WTC11 (cell line): Measurements from ENCODE around the gene LYST. TPM values are rescaled to one million over a fixed set of nuclear protein-coding genes. Genes with fewer than 3 reads are reported as not detected.

Source experiments
- ATAC-seq: fragments of 200-7000 bp; cut with Tn5 transposase; 2 replicates; pipeline ENCODE4 v1.10.0; 2021; ENCODE audit warnings: mild to moderate bottlenecking, moderate library complexity
- CTCF ChIA-PET: fragments of 300-600 bp; sonication (Branson Sonifier 250); formaldehyde crosslinking; loops from one replicate; lab custom pipeline; 2021; ENCODE audit warnings: antibody characterized with exemption; lab: Charles Lee
- POLR2A ChIA-PET: fragments of 350-600 bp; sonication (Branson Sonifier 250); formaldehyde crosslinking; loops from one replicate; lab custom pipeline; 2021; ENCODE audit warnings: antibody characterized with exemption; lab: Charles Lee
- DNase-seq: peaks from one replicate; pipeline ENCODE4 v3.0.0; 2021; ENCODE audit warnings: low spot score
- H3K27ac Mint-ChIP-seq: 2 replicates; pipeline ENCODE4 v1.8.0; 2021; ENCODE audit warnings: mixed read lengths
- H3K27me3 Mint-ChIP-seq: 2 replicates; pipeline ENCODE4 v1.8.0; 2021; ENCODE audit warnings: low read depth, mild to moderate bottlenecking, moderate library complexity, mixed read lengths
- H3K36me3 Mint-ChIP-seq: 2 replicates; pipeline ENCODE4 v1.8.0; 2021; ENCODE audit warnings: mixed read lengths
- H3K4me1 Mint-ChIP-seq: 2 replicates; pipeline ENCODE4 v1.8.0; 2022; ENCODE audit warnings: mixed read lengths
- H3K4me3 Mint-ChIP-seq: 2 replicates; pipeline ENCODE4 v1.8.0; 2021; ENCODE audit warnings: mild to moderate bottlenecking, moderate library complexity, mixed read lengths
- H3K9me3 Mint-ChIP-seq: 2 replicates; pipeline ENCODE4 v1.8.0; 2021; ENCODE audit warnings: mixed read lengths
- ATF1 ChIP-seq: sonication (generic); formaldehyde crosslinking; IDR thresholded peaks from 2 replicates; pipeline ENCODE4 v1.8.1; 2023; ENCODE audit warnings: mild to moderate bottlenecking, moderate library complexity, missing genetic modification reagents
- CBFB ChIP-seq: sonication (generic); formaldehyde crosslinking; IDR thresholded peaks from 2 replicates; pipeline ENCODE4 v1.8.1; 2022; ENCODE audit warnings: mild to moderate bottlenecking, low read depth, missing genetic modification reagents
- E2F5 ChIP-seq: sonication (generic); formaldehyde crosslinking; IDR thresholded peaks from 2 replicates; pipeline ENCODE4 v1.8.1; 2022; ENCODE audit warnings: mild to moderate bottlenecking, moderate library complexity, missing genetic modification reagents
- ERG ChIP-seq: fragments of 250-450 bp; sonication (Bioruptor Pico); IDR thresholded peaks from 2 replicates; pipeline ENCODE4 v1.8.0; 2021; ENCODE audit warnings: mild to moderate bottlenecking
- GTF2I ChIP-seq: fragments of 250-450 bp; sonication (Bioruptor Pico); conservative IDR thresholded peaks from 2 replicates; pipeline ENCODE4 v1.4.0; 2021; ENCODE audit warnings: mild to moderate bottlenecking
- IRF1 ChIP-seq: sonication (generic); formaldehyde crosslinking; IDR thresholded peaks from 2 replicates; pipeline ENCODE4 v1.8.0; 2023; ENCODE audit warnings: missing genetic modification reagents
- MAX ChIP-seq: sonication (generic); formaldehyde crosslinking; IDR thresholded peaks from 2 replicates; pipeline ENCODE4 v1.8.0; 2022; ENCODE audit warnings: mild to moderate bottlenecking, missing genetic modification reagents
- NFE2L1 ChIP-seq: sonication (generic); formaldehyde crosslinking; IDR thresholded peaks from 2 replicates; pipeline ENCODE4 v1.8.1; 2023; ENCODE audit warnings: missing genetic modification reagents
- NR2C2 ChIP-seq: sonication (generic); formaldehyde crosslinking; IDR thresholded peaks from 2 replicates; pipeline ENCODE4 v1.8.0; 2022; ENCODE audit warnings: mild to moderate bottlenecking, missing genetic modification reagents
- SMAD3 ChIP-seq: sonication (generic); formaldehyde crosslinking; IDR thresholded peaks from 2 replicates; pipeline ENCODE4 v1.8.0; 2022; ENCODE audit warnings: missing genetic modification reagents, mild to moderate bottlenecking, borderline replicate concordance
- SMAD4 ChIP-seq: sonication (generic); formaldehyde crosslinking; IDR thresholded peaks from 2 replicates; pipeline ENCODE4 v1.8.0; 2022; ENCODE audit warnings: mild to moderate bottlenecking, missing genetic modification reagents
- STAT6 ChIP-seq: sonication (generic); formaldehyde crosslinking; conservative IDR thresholded peaks from 2 replicates; pipeline ENCODE4 v1.8.1; 2023; ENCODE audit warnings: mild to moderate bottlenecking, low read depth, missing genetic modification reagents, moderate library complexity
- ZMAT4 ChIP-seq: fragments of 250-450 bp; sonication (Bioruptor Pico); IDR thresholded peaks from 2 replicates; pipeline ENCODE4 v1.9.0; 2021; ENCODE audit warnings: mild to moderate bottlenecking
- ZNF396 ChIP-seq: fragments of 250-450 bp; sonication (Bioruptor Pico); IDR thresholded peaks from 2 replicates; pipeline ENCODE4 v1.8.0; 2021; ENCODE audit warnings: mild to moderate bottlenecking, moderate library complexity, borderline replicate concordance
- ZNF671 ChIP-seq: fragments of 250-450 bp; sonication (Bioruptor Pico); IDR thresholded peaks from 2 replicates; pipeline ENCODE4 v1.8.0; 2021; ENCODE audit warnings: mild to moderate bottlenecking
- total RNA-seq: library from RNA; stranded (reverse); gene quantifications from 3 replicates; pipeline ENCODE4 v1.2.3, GENCODE V29; 2021
- TF ChIP-seq, protein P1 (sequence below): fragments of 250-450 bp; sonication (Bioruptor Pico); IDR thresholded peaks from 2 replicates; pipeline ENCODE4 v1.9.0; 2021; ENCODE audit warnings: moderate library complexity, mild to moderate bottlenecking, inconsistent platforms, borderline replicate concordance

Gene LYST
- total RNA-seq, 1 experiment from 2014 or later = 0.59 TPM

DNA sequence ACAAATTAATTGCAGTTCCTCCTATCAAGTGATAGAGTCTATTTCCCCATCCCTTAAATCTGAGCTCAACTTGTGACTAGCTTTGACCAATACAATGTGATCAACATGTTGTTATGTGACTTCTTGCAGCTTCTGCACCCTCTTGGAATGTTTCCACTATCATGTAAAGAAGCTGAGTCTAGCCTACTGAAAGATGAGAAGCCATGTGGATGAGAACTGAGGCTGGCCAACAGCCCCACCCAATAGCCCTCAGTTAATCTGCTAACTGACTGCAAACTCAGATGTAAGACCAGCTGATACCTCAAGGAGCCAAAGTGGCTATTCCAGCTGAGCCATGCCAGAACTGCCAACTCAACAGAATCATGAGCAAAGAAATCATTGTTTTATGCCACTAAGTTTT is 44.0 kb downstream of the LYST start:
- H3K4me1 Mint-ChIP-seq = 0 out of 2 replicates have a peak, but pooled peaks cover 4% of the 10 kb centered on the region
- H3K36me3 Mint-ChIP-seq = no peaks in the 10 kb centered on the region
- ChIA-PET POLR2A (no interaction called here), CTCF (interaction anchor here (1.1 to 1.2 kb wide), 3 partner anchors 21 to 225 kb away, joined by 3 to 4 read pairs (median 3); no protein-coding TSS in a partner anchor)
- H3K4me3 Mint-ChIP-seq = no peak overlapping the region
- no peaks in the 10 kb centered on the region for H3K9me3 Mint-ChIP-seq
- TF ChIP-seq, protein P1, sequence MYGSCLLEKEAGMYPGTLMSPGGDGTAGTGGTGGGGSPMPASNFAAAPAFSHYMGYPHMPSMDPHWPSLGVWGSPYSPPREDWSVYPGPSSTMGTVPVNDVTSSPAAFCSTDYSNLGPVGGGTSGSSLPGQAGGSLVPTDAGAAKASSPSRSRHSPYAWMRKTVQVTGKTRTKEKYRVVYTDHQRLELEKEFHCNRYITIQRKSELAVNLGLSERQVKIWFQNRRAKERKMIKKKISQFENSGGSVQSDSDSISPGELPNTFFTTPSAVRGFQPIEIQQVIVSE = no peak
- no peak for TF ChIP-seq GTF2I (CRISPR knock-in tag)
- no peaks in the 10 kb centered on the region for H3K27me3 Mint-ChIP-seq
- ATAC-seq = peak; percentile 62
- no peak overlapping the region for H3K27ac Mint-ChIP-seq
- DNase-seq = no peak

GRCh38 chr1:235821361-235821981 is 45.2 kb downstream of the LYST start:
- no peak for TF ChIP-seq MAX (CRISPR knock-in tag)
- no peak for ATAC-seq
- Mint-ChIP-seq H3K36me3 (no peaks in the 10 kb centered on the region), H3K27me3 (no peaks in the 10 kb centered on the region), H3K4me3 (no peak overlapping the region), H3K9me3 (no peaks in the 10 kb centered on the region), H3K27ac (no peak overlapping the region), H3K4me1 (peaks cover 6% of the 10 kb centered on the region; the same call in 1 of the 2 replicates)
- no peak for DNase-seq
- POLR2A ChIA-PET = no interaction called here
- CTCF ChIA-PET = interaction anchor here (1.1 kb wide), 1 partner anchor 150 kb away, joined by 4 read pairs; no protein-coding TSS in a partner anchor

DNA sequence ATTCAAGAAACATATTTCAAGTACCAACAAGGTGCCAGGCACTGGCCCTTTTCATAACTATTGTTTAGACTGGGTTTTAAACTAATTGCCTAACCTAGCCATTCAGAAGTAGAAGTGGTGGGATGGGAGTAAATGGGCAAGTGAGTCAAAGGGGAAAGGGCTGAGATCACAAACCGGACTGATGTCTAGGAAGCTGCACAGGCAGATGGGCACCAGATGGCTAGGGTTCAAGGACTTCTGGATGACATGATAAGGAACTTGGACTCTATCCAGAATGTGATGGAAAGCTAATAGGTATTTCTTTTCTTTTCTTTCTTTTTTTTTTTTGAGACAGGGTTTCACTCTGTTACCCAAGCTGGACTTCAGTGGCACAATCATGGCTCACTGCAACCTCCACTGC is 46.6 kb downstream of the LYST start:
- ATAC-seq = no peak
- H3K27me3 Mint-ChIP-seq = no peaks in the 10 kb centered on the region
- no peak overlapping the region for H3K4me3 Mint-ChIP-seq
- no peaks in the 10 kb centered on the region for H3K36me3 Mint-ChIP-seq
- no peak for DNase-seq
- H3K9me3 Mint-ChIP-seq = no peaks in the 10 kb centered on the region
- CTCF ChIA-PET = no interaction called here
- no peak overlapping the region for H3K27ac Mint-ChIP-seq
- peaks cover 7% of the 10 kb centered on the region; the same call in 1 of the 2 replicates for H3K4me1 Mint-ChIP-seq
- TF ChIP-seq IRF1 (no peak), ZNF671 (CRISPR knock-in tag) (no peak), MAX (CRISPR knock-in tag) (no peak), STAT6 (CRISPR knock-in tag) (no peak), ZNF396 (CRISPR knock-in tag) (no peak), NR2C2 (CRISPR knock-in tag) (no peak), SMAD4 (no peak), ZMAT4 (CRISPR knock-in tag) (no peak)
- TF ChIP-seq, all 79 proteins: peak for 0
- POLR2A ChIA-PET = interaction anchor here (0.7 kb wide), 1 partner anchor 30 kb away, joined by 4 read pairs; no protein-coding TSS in a partner anchor

DNA sequence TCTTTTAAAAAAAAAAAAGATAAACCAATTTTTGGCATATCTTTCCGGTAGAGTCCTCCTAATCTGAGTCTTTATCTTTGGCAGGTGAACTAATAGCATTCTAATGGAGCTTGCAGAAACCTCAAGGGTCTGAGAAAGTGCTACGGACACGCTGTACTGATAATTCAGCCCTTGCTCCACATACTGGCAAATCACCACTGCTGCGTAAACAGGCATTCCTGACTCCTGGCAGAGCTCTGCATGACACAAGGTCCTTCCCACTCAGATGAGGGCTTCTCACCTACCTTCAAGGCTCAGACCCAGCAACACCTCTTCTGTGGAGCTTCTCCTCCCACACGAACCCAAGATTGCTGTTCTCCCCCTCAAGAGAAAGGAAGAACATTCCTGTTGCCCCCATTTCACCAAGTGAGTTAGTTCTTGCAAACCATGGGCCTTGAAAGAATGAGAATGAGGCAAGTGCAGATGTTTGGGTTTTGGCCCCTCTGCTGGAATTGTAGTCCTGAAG is 48.0 kb downstream of the LYST start:
- ChIA-PET POLR2A (interaction anchor here (0.7 kb wide), 1 partner anchor 13 kb away, joined by 3 read pairs; no protein-coding TSS in a partner anchor), CTCF (interaction anchor here (1.3 kb wide), 1 partner anchor 153 kb away, joined by 7 read pairs; no protein-coding TSS in a partner anchor)
- TF ChIP-seq SMAD4 = no peak
- no peak for TF ChIP-seq SMAD3 (CRISPR knock-in tag)
- no peak for TF ChIP-seq NFE2L1 (CRISPR knock-in tag)
- no peak for TF ChIP-seq ERG
- TF ChIP-seq ATF1 = no peak
- no peak for TF ChIP-seq E2F5
- no peak for TF ChIP-seq CBFB
- Mint-ChIP-seq H3K4me1 (peaks cover 7% of the 10 kb centered on the region; the same call in 1 of the 2 replicates), H3K4me3 (no peak overlapping the region), H3K27ac (no peak overlapping the region), H3K9me3 (no peaks in the 10 kb centered on the region), H3K27me3 (no peaks in the 10 kb centered on the region), H3K36me3 (no peaks in the 10 kb centered on the region)
- ATAC-seq (no peak), DNase-seq (no peak)
